H1 (cell line): Measurements from ENCODE around the gene KRTAP1-3. TPM values are rescaled to one million over a fixed set of nuclear protein-coding genes. Genes with fewer than 3 reads are reported as not detected.

ENCODE experiments used
- CHD1 ChIP-seq: IDR thresholded peaks from 2 replicates; pipeline ENCODE4 v1.6.1; 2012; ENCODE audit warnings: low read depth, low read length, improper control_type of control experiment
- CHD2 ChIP-seq: IDR thresholded peaks from 2 replicates; pipeline ENCODE4 v1.6.1; 2012; ENCODE audit warnings: low read length, improper control_type of control experiment
- ZNF274 ChIP-seq: IDR thresholded peaks from 2 replicates; pipeline ENCODE4 v1.7.0; 2012; ENCODE audit warnings: low read length, borderline replicate concordance; ENCODE audit errors: extremely low read depth
- polyA plus RNA-seq, 7 experiments: library from polyadenylated mRNA; depleted of rRNA in 3 of 7; stranded (reverse) in 5 of 7; unstranded in 2 of 7; fragments of >200 nt in 5 of 7; fragments of 200-250 nt in 2 of 7; gene quantifications; 1 replicate in 5 of 7; 2 replicates in 1 of 7; 4 replicates in 1 of 7; pipeline versions ENCODE4 v1.2.1 to v1.2.3, GENCODE V29; 2011 to 2013; ENCODE audit warnings: missing spikeins in 2 of 7, mixed read lengths in 2 of 7
- total RNA-seq: library from RNA; stranded (reverse); fragmentation: NEBNext Ultra II Directional; extraction: Animal tissue kit (Norgen Biotek cat#: 25700); gene quantifications from 2 replicates; pipeline ENCODE4 v1.2.1, GENCODE V29; 2021

The KRTAP1-3 gene
- total and polyA plus RNA-seq, 2 of the 8 experiments (the other 6 are each of a cell fraction or from before 2014, with no cell fraction given): not detected

DNA sequence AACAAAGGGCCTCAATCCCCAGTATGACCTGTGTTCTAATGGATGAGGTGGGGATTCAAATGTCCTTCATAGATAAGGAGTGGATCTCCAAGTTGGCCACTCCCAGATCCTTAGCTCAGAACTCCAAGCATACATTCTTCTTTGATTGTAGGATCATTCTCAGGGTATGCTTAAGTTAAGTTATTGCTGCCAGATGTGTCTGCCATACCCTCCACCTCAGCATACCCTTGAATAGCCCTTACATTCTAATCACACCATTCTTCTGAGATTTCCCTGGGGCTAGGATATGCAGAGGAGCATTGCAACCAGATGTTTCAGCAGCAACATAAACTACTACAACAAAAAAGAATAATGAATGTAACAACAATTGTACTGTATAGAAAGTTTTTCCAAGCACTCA lies 32.6 kb upstream of the KRTAP1-3 start (continued):
- TF ChIP-seq CHD2: no peak
- TF ChIP-seq ZNF274: no peak
- no peak for TF ChIP-seq CHD1
- TF ChIP-seq, all 59 proteins: peak for 0
